Neuronal stem cell (in vitro differentiated cells): ENCODE results near the gene MYADM.
A peak's percentile ranks its signal among the peaks of the same experiment; 100 is the strongest.

Experiments used
- DNase-seq: peaks from one replicate; pipeline ENCODE4 v3.0.0-alpha.2; 2013; ENCODE audit warnings: low spot score
- H2AFZ ChIP-seq: one replicate; pipeline ENCODE4 v1.6.1; 2013; ENCODE audit warnings: mild to moderate bottlenecking, low read length, inconsistent platforms
- H2AK5ac ChIP-seq: 2 replicates; pipeline ENCODE4 v1.6.1; 2013; ENCODE audit warnings: low read depth, mild to moderate bottlenecking, inconsistent platforms, low read length, moderate library complexity, mixed read lengths
- H2BK120ac ChIP-seq: 2 replicates; pipeline ENCODE4 v1.6.1; 2013; ENCODE audit warnings: low read depth, mild to moderate bottlenecking, inconsistent platforms, low read length, moderate library complexity, mixed read lengths
- H2BK12ac ChIP-seq: one replicate; pipeline ENCODE4 v1.6.1; 2013; ENCODE audit warnings: low read length, inconsistent platforms
- H2BK15ac ChIP-seq: 2 replicates; pipeline ENCODE4 v1.6.1; 2013; ENCODE audit warnings: mild to moderate bottlenecking, low read length, inconsistent platforms, mixed read lengths
- H2BK5ac ChIP-seq: one replicate; pipeline ENCODE4 v1.6.1; 2013; ENCODE audit warnings: inconsistent platforms, mild to moderate bottlenecking, low read length, moderate library complexity
- H3K14ac ChIP-seq: one replicate; pipeline ENCODE4 v1.6.1; 2013; ENCODE audit warnings: low read length, inconsistent platforms
- H3K18ac ChIP-seq: 2 replicates; pipeline ENCODE4 v1.6.1; 2013; ENCODE audit warnings: low read length, inconsistent platforms
- H3K23ac ChIP-seq: 2 replicates; pipeline ENCODE4 v1.6.1; 2013; ENCODE audit warnings: low read depth, mild to moderate bottlenecking, mixed read lengths, low read length, inconsistent platforms; ENCODE audit not compliant: poor library complexity
- H3K27ac ChIP-seq: replicated peaks from 3 replicates; pipeline ENCODE4 v1.5.1; 2013; ENCODE audit warnings: low read length, inconsistent platforms
- H3K27me3 ChIP-seq, 3 experiments: 2 replicates each; pipeline ENCODE4 v1.6.1; 2013; ENCODE audit warnings: low read length in 3 of 3, mild to moderate bottlenecking in 2 of 3, inconsistent platforms in 1 of 3, low read depth in 1 of 3, mixed read lengths in 1 of 3, moderate library complexity in 1 of 3; ENCODE audit not compliant: control insufficient read depth in 3 of 3, insufficient read depth in 3 of 3
- H3K36me3 ChIP-seq, 2 donors: replicated peaks in 1 of 2; 2 replicates each; pipeline ENCODE4 v1.6.1; 2013; ENCODE audit warnings: low read length in 2 of 2; ENCODE audit not compliant: control insufficient read depth in 2 of 2, insufficient read depth in 2 of 2
- H3K4ac ChIP-seq: 2 replicates; pipeline ENCODE4 v1.6.1; 2013; ENCODE audit warnings: inconsistent platforms, mild to moderate bottlenecking, low read length, moderate library complexity
- H3K4me1 ChIP-seq, 2 donors: 1 replicate in 1 of 2; 2 replicates in 1 of 2; pipeline ENCODE4 v1.6.1; 2013; ENCODE audit warnings: low read length in 2 of 2, low read depth in 1 of 2; ENCODE audit not compliant: control insufficient read depth in 2 of 2, insufficient read depth in 1 of 2
- H3K4me2 ChIP-seq: one replicate; pipeline ENCODE4 v1.6.1; 2013; ENCODE audit warnings: mild to moderate bottlenecking, low read length, inconsistent platforms; ENCODE audit not compliant: insufficient read depth, poor library complexity, severe bottlenecking
- H3K4me3 ChIP-seq, 2 donors: 2 replicates each; pipeline ENCODE4 v1.5.1; 2013; ENCODE audit warnings: low read length in 2 of 2, mild to moderate bottlenecking in 2 of 2, inconsistent platforms in 1 of 2, moderate library complexity in 1 of 2
- H3K79me1 ChIP-seq: one replicate; pipeline ENCODE4 v1.6.1; 2013; ENCODE audit warnings: low read depth, mild to moderate bottlenecking, inconsistent platforms, low read length, moderate library complexity
- H3K9ac ChIP-seq: one replicate; pipeline ENCODE4 v1.6.1; 2013; ENCODE audit warnings: mild to moderate bottlenecking, low read depth, low read length, inconsistent platforms; ENCODE audit not compliant: poor library complexity
- H3K9me3 ChIP-seq, 2 donors: replicated peaks in 1 of 2; 2 replicates each; pipeline versions ENCODE3 to v1.6.1; 2013; ENCODE audit warnings: low read length in 2 of 2, mild to moderate bottlenecking in 2 of 2, inconsistent platforms in 1 of 2, low read depth in 1 of 2, mixed read lengths in 1 of 2, moderate library complexity in 1 of 2; ENCODE audit not compliant: control insufficient read depth in 2 of 2, insufficient read depth in 1 of 2
- H4K8ac ChIP-seq: one replicate; pipeline ENCODE4 v1.6.1; 2013; ENCODE audit warnings: low read depth, mild to moderate bottlenecking, inconsistent platforms, low read length, moderate library complexity
- H4K91ac ChIP-seq: one replicate; pipeline ENCODE4 v1.6.1; 2013; ENCODE audit warnings: low read length, low read depth, mild to moderate bottlenecking, inconsistent platforms; ENCODE audit not compliant: poor library complexity
- WGBS, 2 donors: extraction: QIAGEN DNeasy Blood & Tissue Kit; methylation state at CpG; one replicate each; pipeline ENCODE4 v1.1.7; 2013; ENCODE audit warnings: missing lambda C conversion rate in 2 of 2, mixed read lengths in 1 of 2; ENCODE audit not compliant: insufficient read length in 2 of 2, insufficient replicate concordance in 1 of 2; ENCODE audit errors: extremely low coverage in 2 of 2; 5-methylcytosine and 5-hydroxymethylcytosine counted together

Gene MYADM

DNA sequence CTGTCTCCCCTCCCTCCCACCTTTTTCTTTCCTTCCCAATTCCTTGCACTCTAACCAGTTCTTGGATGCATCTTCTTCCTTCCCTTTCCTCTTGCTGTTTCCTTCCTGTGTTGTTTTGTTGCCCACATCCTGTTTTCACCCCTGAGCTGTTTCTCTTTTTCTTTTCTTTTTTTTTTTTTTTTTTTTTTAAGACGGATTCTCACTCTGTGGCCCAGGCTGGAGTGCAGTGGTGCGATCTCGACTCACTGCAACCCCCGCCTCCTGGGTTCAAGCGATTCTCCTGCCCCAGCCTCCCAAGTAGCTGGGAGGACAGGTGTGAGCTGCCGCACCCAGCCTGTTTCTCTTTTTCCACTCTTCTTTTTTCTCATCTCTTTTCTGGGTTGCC lies 6.9 kb downstream of the MYADM start:
- no peak overlapping the region for H3K4me3 ChIP-seq
- no CpG with 5 or more reads among the region's 6 CpGs for WGBS, 2 donors
- no peak overlapping the region for H4K8ac ChIP-seq

DNA sequence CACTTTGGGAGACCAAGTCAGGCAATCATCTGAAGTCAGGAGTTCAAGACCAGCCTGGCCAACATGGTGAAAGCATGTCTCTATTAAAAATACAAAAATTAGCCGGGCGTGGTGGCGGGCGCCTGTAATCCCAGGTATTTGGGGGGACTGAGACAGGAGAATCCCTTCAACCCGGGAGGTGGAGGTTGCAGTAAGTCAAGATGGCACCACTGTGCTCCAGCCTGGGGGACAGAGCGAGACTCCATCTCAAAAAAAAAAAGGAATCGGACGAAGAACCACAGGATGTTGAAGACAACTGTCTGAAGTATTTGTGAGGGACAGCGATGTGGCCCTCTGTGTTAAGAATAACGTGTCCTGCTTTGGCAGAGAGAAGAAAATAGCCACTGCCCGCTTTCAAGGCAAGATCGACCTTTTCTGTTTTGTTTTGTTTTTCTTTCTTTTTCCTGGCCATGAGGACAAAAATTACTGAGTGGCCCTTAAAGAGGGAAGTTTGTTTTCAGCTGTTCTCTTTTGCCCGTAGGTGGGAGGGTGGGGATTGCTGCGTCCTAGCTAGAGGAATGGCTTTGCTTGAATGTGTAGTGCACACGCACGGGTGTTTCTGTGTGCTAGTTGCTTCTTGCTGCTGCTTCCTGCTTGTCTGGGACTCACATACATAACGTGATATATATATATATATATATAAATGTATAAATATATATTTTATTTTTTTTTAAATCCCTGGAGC lies 8.1 kb downstream of the MYADM start:
- no peak overlapping the region for H2BK5ac ChIP-seq
- peaks cover 24 to 56% of the 10 kb centered on the region in 2 donors for H3K36me3 ChIP-seq
- H3K14ac ChIP-seq, result no peak overlapping the region
- H3K18ac ChIP-seq, result no peak overlapping the region
- H2AK5ac ChIP-seq, result no peak overlapping the region
- no peaks in the 10 kb centered on the region for H3K9me3 ChIP-seq
- peaks cover 2 to 4% of the 10 kb centered on the region in 2 donors for H3K4me1 ChIP-seq
- H2AFZ ChIP-seq, result no peak overlapping the region
- H2BK12ac ChIP-seq, result no peak overlapping the region
- no peak overlapping the region for H3K4me3 ChIP-seq
- H4K8ac ChIP-seq, result no peak overlapping the region
- no peak overlapping the region for H3K4ac ChIP-seq
- H3K4me2 ChIP-seq, result no peak overlapping the region
- no peaks in the 10 kb centered on the region for H3K27me3 ChIP-seq
- no peak overlapping the region for H3K23ac ChIP-seq
- peaks cover 11% of the 10 kb centered on the region for H3K79me1 ChIP-seq
- no peak overlapping the region for H2BK120ac ChIP-seq
- DNase-seq, result no peak
- no peak overlapping the region for H3K9ac ChIP-seq
- H3K27ac ChIP-seq, result no peak overlapping the region
- no peak overlapping the region for H4K91ac ChIP-seq
- WGBS, 2 donors, result no CpG with 5 or more reads among the region's 17 CpGs
- no peak overlapping the region for H2BK15ac ChIP-seq

More for the DNA sequence above, 6.9 kb downstream of the MYADM start:
- no peaks in the 10 kb centered on the region for H3K27me3 ChIP-seq
- H3K36me3 ChIP-seq, result peaks cover 24 to 61% of the 10 kb centered on the region in 2 donors
- no peak overlapping the region for H3K9ac ChIP-seq
- no peak overlapping the region for H3K18ac ChIP-seq
- no peak overlapping the region for H3K4me2 ChIP-seq
- H2BK15ac ChIP-seq, result no peak overlapping the region
- peaks cover 2 to 7% of the 10 kb centered on the region in 2 donors for H3K4me1 ChIP-seq
- DNase-seq, result no peak
- H3K79me1 ChIP-seq, result peaks cover 11% of the 10 kb centered on the region
- H2AK5ac ChIP-seq, result no peak overlapping the region
- no peak overlapping the region for H2BK120ac ChIP-seq
- H3K4ac ChIP-seq, result no peak overlapping the region
- H2AFZ ChIP-seq, result no peak overlapping the region
- no peak overlapping the region for H4K91ac ChIP-seq
- no peak overlapping the region for H2BK5ac ChIP-seq
- no peak overlapping the region for H2BK12ac ChIP-seq
- no peak overlapping the region for H3K27ac ChIP-seq
- H3K23ac ChIP-seq, result peak overlapping the region; percentile 65
- no peak overlapping the region for H3K14ac ChIP-seq
- H3K9me3 ChIP-seq, result no peaks in the 10 kb centered on the region

DNA sequence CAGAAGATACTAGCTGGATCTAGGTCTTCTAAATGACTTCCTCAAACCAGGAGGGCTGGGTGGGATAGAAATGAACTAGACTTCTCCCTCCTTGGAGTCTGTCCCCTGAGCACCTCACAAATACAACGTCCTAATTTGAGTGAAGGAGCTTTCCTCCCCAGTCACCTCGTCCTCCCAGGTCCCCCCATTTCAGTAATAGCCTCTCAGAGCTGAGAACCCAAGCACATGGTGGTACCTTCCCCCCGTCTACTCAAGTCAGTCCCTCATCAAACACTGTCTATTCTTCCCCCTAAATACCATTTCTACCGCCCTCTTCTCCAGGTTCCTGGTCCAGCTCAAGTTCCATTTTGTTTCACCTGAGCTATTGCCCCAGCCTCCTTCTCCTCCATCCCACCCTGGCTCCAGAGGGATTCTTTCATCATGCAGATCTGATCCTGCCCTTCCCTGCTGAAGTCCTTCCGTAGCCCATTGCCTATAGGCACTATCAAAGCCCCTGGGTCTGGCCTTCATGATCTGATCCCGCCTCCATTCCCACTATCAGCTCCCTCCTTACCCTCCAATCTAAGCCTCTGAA lies 9.1 kb downstream of the MYADM start:
- H4K8ac ChIP-seq, result no peak overlapping the region
- no CpG with 5 or more reads among the region's 6 CpGs for WGBS, 2 donors
- H3K18ac ChIP-seq, result no peak overlapping the region
- no peak overlapping the region for H3K4ac ChIP-seq
- H4K91ac ChIP-seq, result no peak overlapping the region
- no peaks in the 10 kb centered on the region for H3K27me3 ChIP-seq
- no peak overlapping the region for H2BK120ac ChIP-seq
- H3K14ac ChIP-seq, result no peak overlapping the region
- H3K4me3 ChIP-seq, result no peak overlapping the region
- no peak overlapping the region for H2BK12ac ChIP-seq
- no peak for DNase-seq
- peaks cover 24 to 48% of the 10 kb centered on the region in 2 donors for H3K36me3 ChIP-seq
- no peak overlapping the region for H3K9ac ChIP-seq
- no peak overlapping the region for H2BK15ac ChIP-seq
- H3K4me1 ChIP-seq, result peaks cover 9 to 10% of the 10 kb centered on the region in 2 donors
- H2AK5ac ChIP-seq, result no peak overlapping the region
- H3K79me1 ChIP-seq, result peaks cover 11% of the 10 kb centered on the region
- no peak overlapping the region for H2BK5ac ChIP-seq
- H3K23ac ChIP-seq, result no peak overlapping the region
- H2AFZ ChIP-seq, result no peak overlapping the region
- H3K9me3 ChIP-seq, result no peaks in the 10 kb centered on the region
- no peak overlapping the region for H3K27ac ChIP-seq
- H3K4me2 ChIP-seq, result no peak overlapping the region

DNA sequence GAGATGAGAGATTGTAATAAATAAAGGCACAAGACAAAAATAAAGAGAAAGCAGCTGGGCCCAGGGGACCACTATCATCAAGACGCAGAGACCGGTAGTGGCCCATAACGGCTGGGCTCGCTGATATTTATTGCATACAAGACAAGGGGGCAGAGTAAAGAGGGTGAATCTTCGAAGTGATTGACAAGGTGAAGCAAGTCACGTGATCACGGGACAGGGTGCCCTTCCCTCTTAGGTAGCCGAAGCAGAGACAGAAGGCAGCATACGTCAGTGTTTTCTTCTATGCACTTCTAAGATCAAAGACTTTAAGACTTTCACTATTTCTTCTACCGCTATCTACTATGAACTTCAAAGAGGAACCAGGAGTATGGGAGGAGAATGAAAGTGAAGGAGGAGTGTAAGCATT lies 9.7 kb downstream of the MYADM start:
- Histone ChIP-seq H3K4me3 (no peak overlapping the region), H3K27ac (no peak overlapping the region), H3K27me3 (no peaks in the 10 kb centered on the region), H2AFZ (no peak overlapping the region), H3K36me3 (peaks cover 24 to 43% of the 10 kb centered on the region in 2 donors), H3K79me1 (peaks cover 11% of the 10 kb centered on the region), H4K91ac (no peak overlapping the region), H3K4me2 (no peak overlapping the region), H2AK5ac (no peak overlapping the region), H3K9me3 (no peaks in the 10 kb centered on the region), H3K14ac (no peak overlapping the region), H3K9ac (no peak overlapping the region), H3K4ac (no peak overlapping the region), H3K23ac (no peak overlapping the region), H2BK15ac (no peak overlapping the region), H2BK120ac (no peak overlapping the region), H3K18ac (no peak overlapping the region), H2BK12ac (no peak overlapping the region), H3K4me1 (peaks cover 11 to 12% of the 10 kb centered on the region in 2 donors), H4K8ac (no peak overlapping the region), H2BK5ac (no peak overlapping the region)
- WGBS, 2 donors, result no CpG with 5 or more reads among the region's 10 CpGs
- no peak for DNase-seq
